ENCODE measurements around the gene LRRC53. TPM values are rescaled to one million over a fixed set of nuclear protein-coding genes. Genes with fewer than 3 reads are reported as not detected.
A peak's percentile ranks its signal among the peaks of the same experiment; 100 is the strongest.

The LRRC53 gene
- polyA plus RNA-seq, 1 of the 3 experiments (the other 2 are of a cell fraction), result not detected

- H3K27me3 ChIP-seq (ENCODE audit: insufficient read depth), result no peaks in the 10 kb centered on the region
- H3K9me3 ChIP-seq, result no peaks in the 10 kb centered on the region
- 33% methylated on average over 8 of the region's 8 CpGs for WGBS (ENCODE audit: low lambda C conversion rate)
- no peak overlapping the region for H3K4me3 ChIP-seq (ENCODE audit: low read depth in 2 of 2, low read length in 1 of 2)
- no peaks in the 10 kb centered on the region for H3K9me2 ChIP-seq
- H3F3A ChIP-seq (replicated peaks; ENCODE audit: insufficient read depth), result no peaks in the 10 kb centered on the region
- no peak overlapping the region for H2AFZ ChIP-seq (ENCODE audit: low read depth)
- H3K4me1 ChIP-seq (ENCODE audit: control insufficient read depth in 1 of 2, insufficient read depth in 2 of 2, low read depth in 1 of 2, low read length in 1 of 2), result peaks cover 0 to 23% of the 10 kb centered on the region in 2 experiments; a peak in 2 of 4 replicates
- H4K20me1 ChIP-seq (ENCODE audit: insufficient read depth), result no peaks in the 10 kb centered on the region
- H3K79me2 ChIP-seq (ENCODE audit: insufficient read depth), result no peaks in the 10 kb centered on the region
- peak overlapping the region in 1 of 2 experiments; percentile 95; a peak in 2 of 4 replicates for H3K27ac ChIP-seq (ENCODE audit: low read depth in 2 of 2, low read length in 1 of 2)
- no peak overlapping the region for H3K4me2 ChIP-seq
- H3K36me3 ChIP-seq (replicated peaks in 1 of 2; ENCODE audit: control insufficient read depth in 1 of 2, insufficient read depth in 2 of 2, low read length in 1 of 2), result no peaks in the 10 kb centered on the region
- DNase-seq, result peak; percentile 53
- no peak overlapping the region for H3K9ac ChIP-seq
- CTCF ChIA-PET, result interaction anchor here (0.9 to 4.9 kb wide), 17 partner anchors 7 to 227 kb away, joined by 3 to 55 read pairs (median 4); no protein-coding TSS in a partner anchor
- POLR2A ChIA-PET, result interaction anchor here (0.8 kb wide), 1 partner anchor 176 kb away, joined by 3 read pairs; no protein-coding TSS in a partner anchor
- TF ChIP-seq IRF3 (IDR thresholded peaks at IDR 0.05; ENCODE audit: low read depth, low read length) (peak; percentile 13; the same call in 1 of the 2 replicates), CTCF (IDR thresholded peaks at IDR 0.05) (no peak), SMC3 (IDR thresholded peaks at IDR 0.05; ENCODE audit: low read depth, low read length) (peak; percentile 36; the same call in 1 of the 2 replicates), RCOR1 (IDR thresholded peaks at IDR 0.05; ENCODE audit: low read length) (no peak; the same call in 1 of the 2 replicates), FOXJ3 (CRISPR knock-in tag; IDR thresholded peaks at IDR 0.05) (peak; percentile 45; the same call in 1 of the 2 replicates), NRF1 (IDR thresholded peaks at IDR 0.05; ENCODE audit: low read depth, low read length) (no peak), RAD21 (IDR thresholded peaks at IDR 0.05; ENCODE audit: low read length) (peak; percentile 71), MAX (IDR thresholded peaks at IDR 0.05; ENCODE audit: low read depth) (no peak), TAF1 (IDR thresholded peaks at IDR 0.05; ENCODE audit: borderline replicate concordance, low read depth, low read length) (no peak), USF2 (IDR thresholded peaks at IDR 0.05; ENCODE audit: borderline replicate concordance, low read depth, low read length) (no peak), CHD2 (IDR thresholded peaks at IDR 0.05; ENCODE audit: low read length, partially characterized antibody) (no peak), RFX5 (IDR thresholded peaks at IDR 0.05; ENCODE audit: low read length) (no peak), MEF2A (IDR thresholded peaks at IDR 0.05; ENCODE audit: borderline replicate concordance, low read depth) (no peak), MXI1 (IDR thresholded peaks at IDR 0.05; ENCODE audit: low read depth, low read length) (0 out of 2 replicates have a peak, but pooled peaks have one; percentile 49), POLR2AphosphoS5 (IDR thresholded peaks at IDR 0.05; ENCODE audit: low read depth, low read length) (no peak), SIN3A (IDR thresholded peaks at IDR 0.05; ENCODE audit: borderline replicate concordance, low read depth, low read length) (no peak), EP300 (IDR thresholded peaks at IDR 0.05; ENCODE audit: borderline replicate concordance in 1 of 2, low read depth in 1 of 2, low read length in 1 of 2) (peak in 1 of 2 experiments; percentile 57; a peak in 1 of 4 replicates), REST (IDR thresholded peaks at IDR 0.05; ENCODE audit: low read depth, low read length) (no peak), GATA2 (CRISPR knock-in tag; IDR thresholded peaks at IDR 0.05) (peak; percentile 78)
These were observed 6.3 kb downstream of the LRRC53 start for GRCh38 chr1:74505928-74506710.
